Occipital lobe (tissue), 2 donors: Measurements from ENCODE around the gene SYCE1. TPM values are rescaled to one million over a fixed set of nuclear protein-coding genes. Genes with fewer than 3 reads are reported as not detected.
"Not testable (repeated sequence)": the region's sequence is repeated elsewhere in the genome, so short reads cannot be mapped to it uniquely, and the experiment has no call there.

Experiments used
- DNase-seq: peaks from one replicate; lab custom pipeline; 2025; lab: John Stamatoyannopoulos, UW
- total RNA-seq: library from RNA; depleted of rRNA; stranded (reverse); fragments of >200 nt; gene quantifications from one replicate; pipeline ENCODE4 v1.2.3, GENCODE V29; 2014

The SYCE1 gene, protein sequence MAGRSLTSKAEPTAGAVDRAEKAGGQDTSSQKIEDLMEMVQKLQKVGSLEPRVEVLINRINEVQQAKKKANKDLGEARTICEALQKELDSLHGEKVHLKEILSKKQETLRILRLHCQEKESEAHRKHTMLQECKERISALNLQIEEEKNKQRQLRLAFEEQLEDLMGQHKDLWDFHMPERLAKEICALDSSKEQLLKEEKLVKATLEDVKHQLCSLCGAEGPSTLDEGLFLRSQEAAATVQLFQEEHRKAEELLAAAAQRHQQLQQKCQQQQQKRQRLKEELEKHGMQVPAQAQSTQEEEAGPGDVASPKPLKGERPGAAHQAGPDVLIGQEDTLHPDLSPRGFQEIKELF
- 0.94 TPM for total RNA-seq

DNA sequence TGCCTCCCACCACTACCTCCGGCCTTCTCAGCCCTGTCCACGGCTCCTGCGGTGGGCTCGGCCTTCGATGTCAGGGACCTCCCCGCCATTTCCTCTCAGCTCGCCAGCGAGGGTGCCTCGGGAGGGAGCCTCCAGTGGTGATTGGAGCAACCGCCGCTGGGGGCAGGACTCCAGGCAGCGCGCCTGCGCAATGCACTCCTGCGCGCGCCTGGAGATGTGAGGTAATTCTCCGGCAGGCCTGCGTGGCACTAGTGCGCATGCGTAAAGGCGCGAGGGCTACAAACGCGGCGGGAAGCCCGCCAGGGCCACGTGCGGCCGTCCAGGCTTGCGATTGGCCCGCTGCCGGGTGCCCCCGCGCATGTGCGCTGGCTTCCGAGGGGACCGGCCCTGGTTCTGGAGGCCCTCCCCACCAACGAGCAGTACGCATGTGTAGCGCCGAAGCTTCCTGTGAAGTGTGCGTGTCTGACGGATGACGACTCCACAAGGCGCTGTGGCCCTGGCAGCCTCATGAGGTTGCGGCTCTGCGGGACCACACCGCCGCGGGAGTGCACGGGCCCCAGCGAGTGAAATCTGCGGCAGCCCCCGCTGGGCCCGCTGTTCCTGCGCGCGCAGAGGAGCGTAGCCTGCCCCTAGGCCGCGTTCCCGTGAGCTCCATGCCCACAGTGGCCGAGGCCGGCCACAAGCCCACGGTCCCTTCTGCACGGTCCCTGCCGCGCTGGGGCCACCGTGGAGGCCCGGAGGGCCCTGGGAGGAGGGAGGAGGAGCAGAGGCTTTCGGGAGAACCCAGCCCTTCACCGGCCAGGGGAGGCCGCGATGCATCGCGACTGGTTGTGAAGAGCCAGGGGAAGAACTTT, at the start of gene SYCE1:
Gene SYCE1, minus strand, starts transcription at position 143 of the 854 bp plus-strand sequence. Its CDS starts 54 bp downstream, at position 89.
- DNase-seq = peak; percentile 23

DNA sequence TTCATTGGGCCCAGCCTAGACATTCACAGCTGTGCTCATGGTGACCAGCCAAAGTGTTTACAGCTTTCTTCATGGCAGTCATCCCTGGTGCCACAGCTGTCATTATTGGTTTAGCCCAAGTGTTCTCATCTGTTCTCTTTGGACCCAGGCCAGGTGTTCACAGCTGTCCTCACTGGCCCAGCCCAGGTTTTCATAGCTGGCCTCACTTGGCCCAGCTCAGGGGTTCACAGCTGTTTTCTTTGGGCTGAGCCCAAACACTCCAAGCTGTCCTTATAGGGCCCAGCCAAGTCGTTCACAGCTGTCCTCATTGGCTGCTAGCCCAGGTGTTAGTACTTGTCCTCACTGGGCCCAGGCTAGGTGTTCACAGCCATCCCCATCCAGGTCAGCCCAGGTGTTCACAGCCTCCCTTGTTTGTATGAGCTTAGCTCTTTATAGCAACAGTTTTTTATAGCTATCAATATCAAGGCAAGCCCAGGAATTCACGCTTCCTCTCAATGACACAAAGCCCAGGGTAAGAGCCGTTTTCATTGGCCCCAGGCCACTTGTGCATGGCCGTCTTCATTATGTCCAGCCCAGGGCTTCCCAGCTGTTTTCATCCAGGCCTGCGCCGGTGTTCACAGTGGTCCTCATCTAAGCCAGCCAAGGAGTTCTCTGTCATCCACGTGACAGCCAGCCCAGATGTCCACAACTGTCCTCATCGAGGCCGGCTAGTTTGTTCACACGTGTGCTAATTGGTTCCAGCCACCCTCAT, 49.6 kb upstream of the SYCE1 start:
- no peak for DNase-seq

GRCh38 chr10:133613699-133614098, 48.3 kb upstream of the SYCE1 start:
- no peak for DNase-seq

GRCh38 chr10:133611079-133611478, 45.7 kb upstream of the SYCE1 start:
- no peak for DNase-seq

DNA sequence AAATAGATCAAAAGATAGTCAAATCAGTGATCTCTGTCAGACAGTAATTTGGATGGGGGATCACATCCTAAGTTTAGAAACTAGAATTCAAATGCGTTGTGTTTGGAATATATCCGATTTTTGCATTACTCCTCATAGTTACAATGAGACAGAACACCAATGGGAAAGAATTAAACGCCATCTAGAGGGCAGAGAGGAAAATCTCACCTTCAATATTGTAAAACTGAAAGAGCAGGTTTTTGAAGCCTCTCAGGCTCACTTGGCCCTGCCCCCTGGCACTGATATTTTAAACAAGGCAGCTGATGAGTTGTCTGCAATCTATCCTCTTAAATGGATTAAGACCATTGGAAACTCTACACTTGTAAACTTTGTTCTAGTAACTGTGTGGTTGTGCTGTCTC, 43.5 kb upstream of the SYCE1 start:
- no peak for DNase-seq

- not testable (repeated sequence) for DNase-seq
Observed at GRCh38 chr10:133603434-133603833, 38.1 kb upstream of the SYCE1 start.

- DNase-seq = no peak
Observed at GRCh38 chr10:133600657-133601056, 35.3 kb upstream of the SYCE1 start.

DNA sequence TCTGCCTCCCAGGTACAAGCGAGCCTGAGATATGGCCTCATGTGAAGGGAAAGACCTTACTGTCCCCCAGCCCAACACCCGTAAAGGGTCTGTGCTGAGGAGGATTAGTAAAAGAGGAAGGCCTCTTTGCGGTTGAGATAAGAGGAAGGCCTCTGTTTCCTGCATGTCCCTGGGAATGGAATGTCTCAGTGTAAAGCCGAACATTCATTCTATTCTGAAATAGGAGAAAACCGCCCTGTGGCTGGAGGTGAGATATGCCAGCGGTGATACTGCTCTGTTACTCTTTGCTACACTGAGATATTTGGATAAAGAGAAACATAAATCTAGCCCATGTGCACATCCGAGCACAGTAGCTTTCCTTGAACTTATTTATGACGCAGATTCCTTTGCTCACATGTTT, 34.5 kb upstream of the SYCE1 start:
- DNase-seq = not testable (repeated sequence)

- no peak for DNase-seq
Observed at GRCh38 chr10:133592716-133593115, 27.3 kb upstream of the SYCE1 start.

DNA sequence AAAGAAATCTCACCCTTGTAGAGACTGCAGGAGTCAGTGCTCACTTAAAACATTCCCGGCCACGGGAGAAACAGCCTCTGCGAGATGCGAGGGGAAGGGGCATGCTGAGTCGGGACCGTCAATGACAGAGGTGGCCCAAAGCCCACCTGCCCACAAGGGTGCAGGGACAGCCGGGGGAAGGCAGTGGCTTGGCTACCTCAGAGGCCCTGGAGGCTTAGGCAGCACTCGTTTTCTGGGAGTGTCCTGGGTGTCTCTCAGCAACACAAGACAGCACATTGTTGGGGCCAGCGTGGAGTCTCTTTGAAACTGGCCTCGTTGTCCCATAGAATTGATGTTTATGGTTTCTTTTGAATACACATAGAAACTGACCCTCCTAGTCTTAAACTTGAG, 25.6 kb upstream of the SYCE1 start:
- no peak for DNase-seq

GRCh38 chr10:133590226-133590969, 25.0 kb upstream of the SYCE1 start:
- DNase-seq = no peak

DNA sequence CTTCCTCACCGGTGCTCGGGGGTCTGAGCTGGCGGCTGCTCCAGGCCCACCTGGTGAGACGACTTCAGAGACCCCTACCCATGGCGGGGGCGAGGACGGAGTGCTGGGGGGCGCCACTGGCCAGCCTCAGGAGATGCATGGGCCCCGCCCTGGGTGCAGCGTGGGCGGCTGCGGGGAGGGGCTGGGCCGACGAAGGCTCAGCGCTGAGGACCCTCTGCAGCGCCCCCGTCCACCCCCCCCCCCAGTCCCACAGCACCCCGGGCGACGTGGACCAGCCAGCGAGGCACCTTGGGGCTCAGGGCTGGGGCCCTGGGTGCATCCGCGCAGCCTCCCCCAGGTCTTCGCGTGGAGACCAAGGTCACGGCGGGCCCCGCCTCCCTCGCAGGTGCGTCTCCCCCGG, 11.7 kb upstream of the SYCE1 start:
- DNase-seq = not testable (repeated sequence)

DNA sequence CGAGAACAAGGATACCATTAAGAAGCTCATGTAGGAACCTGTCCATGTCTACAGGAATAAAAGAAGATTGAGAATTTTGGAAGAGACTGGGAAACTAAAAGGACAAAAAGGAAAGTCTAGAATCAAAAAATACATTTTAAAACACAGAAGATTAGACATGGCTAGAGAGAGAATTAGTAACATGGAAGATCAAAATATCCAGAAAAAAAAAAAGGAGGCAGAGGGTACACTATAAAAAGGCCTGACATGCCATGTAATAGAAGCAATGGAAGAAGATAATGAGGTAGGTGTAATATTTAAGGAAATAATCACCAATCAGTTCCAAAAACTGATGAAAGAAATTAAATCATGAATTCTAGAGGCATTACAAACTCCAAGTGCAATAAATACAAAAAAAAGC, 8.1 kb upstream of the SYCE1 start:
- DNase-seq = not testable (repeated sequence)

DNA sequence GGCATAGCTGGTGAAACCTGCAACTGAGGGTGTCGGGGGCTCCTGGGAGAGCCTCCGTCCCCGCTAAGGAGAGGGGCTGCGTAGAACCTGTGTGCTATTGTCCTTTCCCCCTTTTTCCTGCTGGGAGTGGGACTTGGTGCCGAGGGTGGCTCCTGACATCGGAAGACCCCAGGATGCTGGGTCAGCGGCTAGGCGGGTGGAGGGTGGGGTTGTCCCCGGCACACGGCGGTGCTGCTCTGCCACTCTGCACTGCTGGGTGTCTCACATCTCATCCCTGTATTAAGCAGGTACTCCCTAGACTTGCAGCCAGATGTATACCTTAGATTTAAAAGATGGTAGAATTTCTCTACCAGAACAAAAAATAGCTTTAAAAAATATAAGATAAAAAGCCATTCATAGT, 6.7 kb upstream of the SYCE1 start:
- not testable (repeated sequence) for DNase-seq

GRCh38 chr10:133569801-133570200, 4.4 kb upstream of the SYCE1 start:
- not testable (repeated sequence) for DNase-seq

- DNase-seq = not testable (repeated sequence)
Observed at GRCh38 chr10:133568831-133569527, 3.6 kb upstream of the SYCE1 start.

- no peak for DNase-seq
Observed at GRCh38 chr10:133568287-133568614, 2.9 kb upstream of the SYCE1 start.

- DNase-seq = no peak
Observed at GRCh38 chr10:133567609-133568286, 2.4 kb upstream of the SYCE1 start.

DNA sequence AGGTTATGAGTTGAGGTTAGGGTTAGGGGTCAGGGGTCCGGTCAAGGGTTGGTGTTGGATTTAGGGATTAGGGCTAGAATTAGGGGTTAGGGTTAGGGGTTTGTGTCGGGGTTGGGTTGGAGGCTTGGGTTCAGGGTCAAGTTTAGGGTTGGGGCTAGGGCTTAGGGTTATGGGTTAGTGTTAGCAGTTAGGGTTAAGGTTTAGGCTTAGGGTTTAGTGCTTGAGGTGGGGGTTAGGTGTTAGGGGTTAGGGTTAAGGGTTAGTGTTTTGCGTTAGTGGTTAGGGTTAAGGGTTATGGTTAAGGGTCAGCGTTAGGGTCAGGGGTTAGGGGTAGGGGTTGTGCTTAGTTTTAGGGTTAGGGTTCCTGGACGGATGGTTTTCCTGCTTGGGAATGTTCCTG, 1.7 kb upstream of the SYCE1 start:
- no peak for DNase-seq

DNA sequence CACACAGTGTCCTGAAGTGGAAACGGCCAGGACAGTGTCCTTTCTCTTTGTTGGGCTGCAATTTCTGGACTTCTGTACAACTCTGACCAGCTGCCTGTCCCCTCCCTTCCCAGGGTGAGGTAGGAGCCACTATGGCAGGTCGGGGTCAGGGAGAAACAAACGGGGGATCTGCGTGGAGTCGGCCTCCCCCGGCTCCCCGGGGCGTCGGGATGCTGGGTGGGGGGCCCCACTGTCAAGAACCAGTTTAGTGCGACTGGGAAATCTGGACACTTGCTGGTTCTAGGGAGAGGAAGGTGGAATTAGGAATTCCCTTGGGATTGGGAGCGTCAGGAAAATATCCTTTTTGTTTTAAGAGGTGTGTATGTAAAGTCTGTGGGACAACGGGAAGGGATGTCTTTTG, 567 bp downstream of the SYCE1 start:
- no peak for DNase-seq
